Right forelimb (tissue), 1 donor: ENCODE measurements around the gene CKB.

Source experiments
- DNase-seq: peaks from one replicate; pipeline ENCODE4 v3.0.0-alpha.2; 2018

Gene CKB

GRCh38 chr14:103510724-103511693 lies 11.6 kb downstream of the CKB start:
- DNase-seq: no peak

DNA sequence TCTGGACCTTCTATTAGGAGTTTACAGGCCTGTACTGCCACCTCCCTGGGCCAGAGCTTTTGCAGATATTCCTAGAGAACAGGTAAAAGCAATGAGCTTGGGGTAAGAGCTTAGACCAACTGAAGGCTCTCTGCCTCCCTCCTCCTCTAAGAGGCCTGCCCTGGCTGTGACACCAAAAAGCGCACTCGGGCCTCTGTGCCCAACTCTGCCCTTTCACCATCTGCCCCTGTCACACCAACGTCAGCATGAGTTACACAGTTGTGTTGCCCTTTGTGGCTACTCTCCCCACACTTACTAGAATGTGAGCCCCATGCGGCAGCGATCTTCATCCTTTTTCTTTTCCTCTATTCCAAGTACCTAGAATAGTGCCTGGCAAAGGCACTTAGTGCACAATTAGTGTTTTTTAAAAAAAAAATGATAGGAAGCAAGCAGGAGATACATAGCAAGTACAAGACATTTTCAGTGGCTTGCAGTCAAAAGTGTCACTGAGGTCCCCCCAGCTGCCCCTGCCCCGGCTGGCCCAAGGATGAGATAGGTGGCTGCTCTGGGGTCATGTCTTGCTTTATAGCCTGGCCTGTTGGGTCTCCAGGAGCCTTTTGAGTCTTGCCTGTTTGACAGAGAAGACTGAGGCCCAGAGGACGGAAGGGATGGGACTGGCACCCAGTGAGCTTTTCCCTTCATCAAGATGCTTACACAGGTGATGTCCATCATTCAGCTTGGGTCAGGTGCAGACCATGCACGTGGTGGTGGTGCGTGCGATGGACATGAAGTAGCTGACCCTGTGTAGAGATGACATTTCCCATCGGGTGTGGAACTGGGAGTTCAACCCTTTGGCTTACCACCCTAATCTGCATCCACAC lies 12.5 kb downstream of the CKB start:
- DNase-seq: no peak

- DNase-seq: no peak
Observed at GRCh38 chr14:103508521-103509329, 13.9 kb downstream of the CKB start.

DNA sequence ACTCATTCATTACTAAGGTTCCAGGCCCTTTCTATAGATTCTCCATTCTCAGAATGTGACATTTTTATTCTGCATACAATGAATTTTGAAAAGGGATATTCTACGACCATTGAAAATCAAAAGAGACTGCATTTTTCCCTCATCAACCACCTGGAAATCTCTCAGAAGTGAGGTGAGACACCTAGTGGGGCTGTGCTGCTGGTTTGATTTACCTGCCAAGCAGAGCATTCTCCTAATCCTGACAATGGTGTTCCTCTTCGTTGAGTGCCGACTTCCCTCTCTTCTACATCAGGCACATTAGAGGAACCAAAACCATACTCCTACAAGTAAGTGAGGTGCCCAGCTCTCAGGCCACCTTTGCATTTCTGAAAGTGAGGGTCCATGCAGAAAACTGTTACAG lies 14.9 kb downstream of the CKB start:
- no peak for DNase-seq

DNA sequence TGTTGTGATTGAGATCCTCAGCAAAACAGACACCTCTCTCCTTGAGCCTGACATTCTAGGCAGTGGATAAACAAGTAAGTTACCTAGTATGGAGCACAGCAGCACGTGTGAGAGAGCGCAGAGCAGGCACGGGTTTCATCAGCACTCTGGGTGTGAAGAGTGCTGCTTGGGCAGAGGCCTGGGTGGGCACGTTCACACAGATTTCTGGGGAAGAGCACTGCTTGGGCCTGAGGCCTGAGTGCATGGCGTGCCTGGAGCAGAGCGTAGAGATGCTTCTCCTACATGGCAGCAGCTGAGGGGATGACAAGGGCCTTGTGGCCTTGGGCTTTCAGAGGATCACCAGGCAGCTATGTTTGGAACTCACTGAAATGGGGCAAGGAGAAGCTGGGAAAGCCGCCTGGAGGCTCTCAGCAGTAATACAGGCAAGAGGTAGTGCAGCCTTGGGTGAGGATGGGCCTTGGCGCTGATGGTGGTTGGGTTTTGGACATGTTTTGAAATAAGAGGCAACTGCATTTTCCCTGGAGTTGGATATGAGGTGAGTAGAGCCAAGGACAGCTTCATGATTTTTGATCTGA lies 17.6 kb downstream of the CKB start:
- no peak for DNase-seq

DNA sequence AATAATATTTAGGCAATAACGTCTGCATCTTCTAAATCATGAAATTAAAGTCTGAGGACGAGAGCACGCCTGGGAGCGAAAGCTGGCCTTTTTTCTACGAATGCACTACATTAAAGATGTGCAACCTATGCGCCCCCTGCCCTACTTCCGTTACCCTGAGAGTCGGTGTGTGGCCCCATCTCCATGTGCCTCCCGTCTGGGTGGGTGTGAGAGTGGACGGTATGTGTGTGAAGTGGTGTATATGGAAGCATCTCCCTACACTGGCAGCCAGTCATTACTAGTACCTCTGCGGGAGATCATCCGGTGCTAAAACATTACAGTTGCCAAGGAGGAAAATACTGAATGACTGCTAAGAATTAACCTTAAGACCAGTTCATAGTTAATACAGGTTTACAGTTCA lies 19.3 kb downstream of the CKB start:
- DNase-seq: no peak

- no peak for DNase-seq
Observed at GRCh38 chr14:103502877-103503276, 19.8 kb downstream of the CKB start.

DNA sequence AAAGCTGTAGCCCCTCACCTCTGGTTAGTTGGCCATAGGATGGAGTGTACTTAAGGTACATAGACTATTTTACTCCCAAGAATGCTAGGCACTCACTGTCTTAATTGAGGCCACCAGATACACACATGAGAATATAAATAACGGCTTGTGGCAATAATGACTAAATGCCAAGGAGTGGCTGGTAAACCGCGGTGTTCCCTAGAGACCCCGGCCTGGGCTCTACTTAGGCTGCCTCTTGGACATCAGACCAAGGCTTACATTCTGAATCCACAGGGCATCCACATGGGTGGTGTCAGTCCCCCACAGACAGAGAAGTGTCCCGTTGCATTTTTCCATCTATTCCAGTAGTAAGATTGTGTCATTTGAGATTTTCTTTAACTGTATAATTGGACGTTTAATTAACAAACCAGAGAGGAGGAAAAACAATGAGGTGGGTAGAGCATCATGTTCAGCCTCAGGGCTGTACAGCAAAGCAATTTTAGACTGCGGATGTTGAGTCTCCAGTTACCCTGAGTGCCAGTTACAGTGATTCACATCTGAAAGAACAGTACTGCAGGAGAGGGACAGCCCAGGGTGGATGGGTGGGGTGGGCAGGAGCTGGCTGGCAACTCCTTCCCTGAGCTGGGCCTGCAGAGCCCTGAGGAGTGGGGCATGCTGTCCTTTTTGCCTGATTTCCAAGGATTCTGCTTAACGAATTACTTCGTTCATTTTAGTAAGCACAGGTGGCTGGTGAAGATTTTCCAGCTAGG lies 20.5 kb downstream of the CKB start:
- DNase-seq: no peak

DNA sequence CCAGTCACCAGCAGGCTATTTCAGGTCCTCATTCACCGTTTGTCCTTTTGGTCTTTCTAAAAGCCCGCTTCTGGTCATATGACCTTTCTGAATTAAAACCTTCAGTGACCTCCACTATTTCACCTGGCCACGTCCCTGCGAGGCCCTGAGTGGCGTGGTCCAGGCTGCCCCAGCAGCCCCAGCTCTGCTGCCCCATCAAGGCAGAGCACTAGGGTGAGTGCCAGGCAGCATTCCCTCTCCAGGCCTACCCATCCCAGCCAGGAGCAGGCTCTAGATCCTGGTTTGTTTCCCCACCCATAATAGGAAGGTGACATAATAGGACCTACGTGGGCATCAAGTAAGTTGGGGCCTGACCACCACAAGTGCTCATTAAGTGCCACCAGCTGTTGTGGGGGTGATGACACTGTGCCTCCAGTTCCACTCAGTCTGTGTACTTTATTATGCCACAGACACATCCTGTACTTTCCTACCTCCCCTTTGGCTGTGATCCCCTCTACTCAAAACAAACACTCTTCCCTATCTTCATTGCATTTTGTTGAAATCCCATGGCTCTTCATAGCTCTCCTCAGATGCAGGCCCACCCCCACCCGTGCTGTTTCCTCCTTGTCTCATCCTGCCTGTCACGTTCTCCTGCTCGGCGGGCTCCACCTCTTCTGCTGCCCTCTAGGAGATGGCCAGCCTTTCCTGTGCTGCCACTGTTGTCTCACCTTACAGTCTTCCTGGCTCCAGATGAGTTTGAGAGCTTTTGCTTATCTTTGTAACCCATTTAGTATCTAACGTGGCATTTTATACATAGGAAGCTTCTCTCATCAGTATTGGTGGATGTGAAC lies 21.4 kb downstream of the CKB start:
- DNase-seq: no peak

DNA sequence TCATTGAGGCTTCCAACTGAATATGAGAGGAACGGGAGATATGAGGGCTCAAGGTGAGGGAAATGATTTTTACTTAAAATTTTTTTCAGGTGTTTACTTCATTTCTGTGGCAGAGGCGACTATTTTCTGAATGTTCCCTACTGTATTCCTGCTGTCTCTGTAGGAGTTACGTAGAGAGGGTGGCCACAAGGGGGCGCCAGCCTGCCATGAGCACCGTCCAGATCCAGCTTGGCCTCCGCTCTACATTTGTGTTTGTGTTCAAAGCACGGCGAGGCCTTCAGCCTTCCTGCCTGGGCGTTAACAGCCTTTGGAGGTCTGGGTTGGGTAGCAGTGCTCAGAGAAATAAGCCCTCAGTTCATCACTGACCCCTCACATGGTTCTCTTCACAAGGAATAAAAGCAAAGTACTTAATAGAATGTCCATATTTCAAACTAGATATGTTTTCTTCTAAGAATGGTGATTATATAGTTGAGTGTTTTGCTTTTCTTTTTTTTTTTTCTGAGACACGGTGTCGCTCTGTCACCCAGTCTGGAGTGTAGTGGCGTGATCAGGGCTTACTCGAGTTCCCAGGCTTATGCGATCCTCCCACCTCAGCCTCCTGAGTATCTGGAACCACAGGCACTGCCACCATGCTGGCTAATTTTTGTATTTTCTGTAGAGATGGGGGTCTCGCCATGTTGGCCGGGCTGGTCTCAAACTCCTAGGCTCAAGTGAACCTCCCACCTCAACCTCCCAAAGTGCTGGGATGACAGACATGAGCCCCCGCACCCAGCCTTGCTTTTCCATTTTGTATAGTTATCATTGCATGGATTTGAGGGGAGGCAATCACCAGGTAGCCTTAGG lies 22.3 kb downstream of the CKB start:
- peak; percentile 91 for DNase-seq

- no peak for DNase-seq
Observed at GRCh38 chr14:103499709-103500108, 22.9 kb downstream of the CKB start.

- no peak for DNase-seq
Observed at GRCh38 chr14:103496776-103497175, 25.9 kb downstream of the CKB start.

GRCh38 chr14:103495854-103496253 lies 26.8 kb downstream of the CKB start:
- no peak for DNase-seq

- DNase-seq: no peak
Observed at GRCh38 chr14:103492156-103492925, 30.3 kb downstream of the CKB start.

DNA sequence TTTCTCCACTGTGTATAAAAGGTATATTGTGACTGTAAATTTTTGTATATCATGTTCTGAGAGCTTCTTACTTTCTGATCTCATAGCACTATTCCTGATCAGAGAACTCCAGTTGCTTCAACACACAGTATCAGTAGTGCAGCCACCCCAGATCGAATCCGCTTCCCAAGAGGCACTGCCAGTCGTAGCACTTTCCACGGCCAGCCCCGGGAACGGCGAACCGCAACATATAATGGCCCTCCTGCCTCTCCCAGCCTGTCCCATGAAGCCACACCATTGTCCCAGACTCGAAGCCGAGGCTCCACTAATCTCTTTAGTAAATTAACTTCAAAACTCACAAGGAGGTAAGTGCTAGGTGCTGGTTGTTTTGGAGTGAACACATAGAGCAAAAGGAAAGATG lies 30.9 kb downstream of the CKB start:
- DNase-seq: no peak

DNA sequence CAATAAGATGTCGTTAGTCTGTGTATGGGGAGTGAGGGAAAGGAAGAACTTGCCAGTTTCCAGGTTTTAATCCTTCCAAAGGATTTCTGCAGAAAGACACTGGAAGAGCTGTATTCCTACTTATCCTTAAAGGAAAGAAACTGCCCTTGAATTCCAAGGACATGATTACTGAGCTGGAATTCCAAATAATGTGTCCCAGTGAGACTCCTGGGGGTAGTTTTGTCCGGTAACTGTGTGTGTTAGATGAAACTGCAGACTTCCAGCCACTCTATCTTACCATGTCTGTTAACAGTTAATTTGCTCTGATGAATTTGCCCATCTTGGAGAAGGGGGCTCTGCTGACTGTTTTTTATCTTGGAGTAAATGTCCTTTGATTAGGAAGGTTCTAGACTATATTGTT lies 33.0 kb downstream of the CKB start:
- DNase-seq: no peak

DNA sequence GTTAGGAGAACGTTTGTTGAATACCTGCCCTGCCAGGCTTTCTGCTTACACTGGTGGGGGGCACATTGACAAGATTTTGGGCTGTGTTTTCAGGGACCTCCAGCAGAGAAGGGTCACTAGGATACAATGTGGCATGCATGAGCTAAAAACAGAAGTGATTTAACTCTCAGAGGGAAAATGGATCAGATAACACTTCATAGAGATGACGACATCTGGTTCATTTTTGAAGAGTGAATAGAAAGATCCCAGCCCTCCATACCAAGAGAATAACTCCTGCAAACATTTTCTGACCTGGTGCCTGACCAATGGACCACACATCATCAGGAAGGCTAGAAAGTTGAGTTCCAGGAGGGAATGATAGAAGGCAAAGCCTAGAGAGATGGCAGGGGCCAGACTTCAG lies 33.7 kb downstream of the CKB start:
- DNase-seq: no peak

GRCh38 chr14:103488071-103488470 lies 34.6 kb downstream of the CKB start:
- no peak for DNase-seq

DNA sequence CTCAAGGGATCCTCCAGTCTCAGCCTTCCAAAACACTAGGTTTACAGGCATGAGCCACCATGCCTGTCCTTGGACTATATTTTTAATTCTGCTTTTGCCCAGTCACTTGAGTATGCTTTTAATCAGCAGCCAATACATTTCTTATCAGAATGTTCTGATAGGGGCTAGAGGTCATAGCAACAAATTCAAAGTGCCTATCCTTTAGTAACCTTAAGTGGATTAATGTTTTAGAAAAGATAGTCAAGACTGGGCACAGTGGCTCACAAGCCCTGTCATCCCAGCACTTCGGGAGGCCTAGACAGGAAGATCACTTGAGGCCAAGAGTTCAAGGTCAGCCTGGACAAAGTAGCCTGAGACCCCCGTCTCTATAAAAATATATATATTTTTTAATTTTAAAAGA lies 37.1 kb downstream of the CKB start:
- DNase-seq: no peak
